Measurements from ENCODE around the gene EIF4A2.

GRCh38 chr3:186784820-186785494 is 1.6 kb downstream of the EIF4A2 start:
- no peak for TF ChIP-seq CTCF (IDR thresholded peaks at IDR 0.05; ENCODE audit: low read depth, low read length)
- TF ChIP-seq EZH2phosphoT487 (IDR thresholded peaks at IDR 0.05; ENCODE audit: low read depth) = no peak

Measured in OCI-LY3 (cell line).